ENCODE data around the gene UNC5C. TPM values are rescaled to one million over a fixed set of nuclear protein-coding genes. Genes with fewer than 3 reads are reported as not detected.

Gene UNC5C
- total RNA-seq, 1 donor from 2014 or later, result 43.8 TPM

- no peaks in the 10 kb centered on the region for H3K27me3 Mint-ChIP-seq
- H3K27ac Mint-ChIP-seq, result no peak overlapping the region
- H3K4me3 Mint-ChIP-seq (ENCODE audit: low read depth), result no peak overlapping the region
- no peak for TF ChIP-seq CTCF (IDR thresholded peaks at IDR 0.05; ENCODE audit: unreplicated experiment)
- peaks cover under 1% of the 10 kb centered on the region for H3K4me1 Mint-ChIP-seq (ENCODE audit: low read depth)
- no peaks in the 10 kb centered on the region for H3K9me3 Mint-ChIP-seq (ENCODE audit: low read depth)
- H3K36me3 Mint-ChIP-seq (ENCODE audit: insufficient read depth), result peaks cover 28% of the 10 kb centered on the region
- no peak for DNase-seq (ENCODE audit: low spot score, unreplicated experiment)
These were observed 418.9 kb downstream of the UNC5C start for GRCh38 chr4:95129821-95130311.

GRCh38 chr4:95129031-95129430 is 419.7 kb downstream of the UNC5C start:
- H3K9me3 Mint-ChIP-seq (ENCODE audit: low read depth), result no peaks in the 10 kb centered on the region
- no peaks in the 10 kb centered on the region for H3K27me3 Mint-ChIP-seq
- no peak for DNase-seq (ENCODE audit: low spot score, unreplicated experiment)
- no peak overlapping the region for H3K4me3 Mint-ChIP-seq (ENCODE audit: low read depth)
- TF ChIP-seq CTCF (IDR thresholded peaks at IDR 0.05; ENCODE audit: unreplicated experiment), result no peak
- no peak overlapping the region for H3K27ac Mint-ChIP-seq
- peaks cover 2% of the 10 kb centered on the region for H3K4me1 Mint-ChIP-seq (ENCODE audit: low read depth)
- peaks cover 20% of the 10 kb centered on the region for H3K36me3 Mint-ChIP-seq (ENCODE audit: insufficient read depth)

GRCh38 chr4:95124906-95125504 is 423.8 kb downstream of the UNC5C start:
- Mint-ChIP-seq H3K4me3 (ENCODE audit: low read depth) (no peak overlapping the region), H3K4me1 (ENCODE audit: low read depth) (peaks cover 2% of the 10 kb centered on the region), H3K9me3 (ENCODE audit: low read depth) (no peaks in the 10 kb centered on the region), H3K27me3 (no peaks in the 10 kb centered on the region), H3K36me3 (ENCODE audit: insufficient read depth) (peaks cover 4% of the 10 kb centered on the region), H3K27ac (no peak overlapping the region)
- peak; percentile 71 for TF ChIP-seq CTCF (IDR thresholded peaks at IDR 0.05; ENCODE audit: unreplicated experiment)
- no peak for DNase-seq (ENCODE audit: low spot score, unreplicated experiment)

GRCh38 chr4:95122001-95122400 is 426.8 kb downstream of the UNC5C start:
- Mint-ChIP-seq H3K27me3 (no peaks in the 10 kb centered on the region), H3K27ac (no peak overlapping the region), H3K4me1 (ENCODE audit: low read depth) (peaks cover 18% of the 10 kb centered on the region), H3K36me3 (ENCODE audit: insufficient read depth) (peaks cover 6% of the 10 kb centered on the region), H3K4me3 (ENCODE audit: low read depth) (no peak overlapping the region), H3K9me3 (ENCODE audit: low read depth) (no peaks in the 10 kb centered on the region)
- DNase-seq (ENCODE audit: low spot score, unreplicated experiment), result no peak
- no peak for TF ChIP-seq CTCF (IDR thresholded peaks at IDR 0.05; ENCODE audit: unreplicated experiment)

- no peak for TF ChIP-seq CTCF (IDR thresholded peaks at IDR 0.05; ENCODE audit: unreplicated experiment)
- no peak for DNase-seq (ENCODE audit: low spot score, unreplicated experiment)
- Mint-ChIP-seq H3K4me1 (ENCODE audit: low read depth) (peaks cover 18% of the 10 kb centered on the region), H3K27ac (no peak overlapping the region), H3K9me3 (ENCODE audit: low read depth) (no peaks in the 10 kb centered on the region), H3K27me3 (no peaks in the 10 kb centered on the region), H3K36me3 (ENCODE audit: insufficient read depth) (peaks cover 7% of the 10 kb centered on the region), H3K4me3 (ENCODE audit: low read depth) (no peak overlapping the region)
These were observed 428.3 kb downstream of the UNC5C start for GRCh38 chr4:95120456-95120855.

Measured in progenitor cell of endocrine pancreas (in vitro differentiated cells).